ENCODE results near the gene NOL4L. TPM values are rescaled to one million over a fixed set of nuclear protein-coding genes. Genes with fewer than 3 reads are reported as not detected.
"Not testable (repeated sequence)": the region's sequence is repeated elsewhere in the genome, so short reads cannot be mapped to it uniquely, and the experiment has no call there.

The NOL4L gene
- polyA plus RNA-seq, 12 donors, result 11.4 to 25.8 (median 15.8) TPM; not detected in 1

DNA sequence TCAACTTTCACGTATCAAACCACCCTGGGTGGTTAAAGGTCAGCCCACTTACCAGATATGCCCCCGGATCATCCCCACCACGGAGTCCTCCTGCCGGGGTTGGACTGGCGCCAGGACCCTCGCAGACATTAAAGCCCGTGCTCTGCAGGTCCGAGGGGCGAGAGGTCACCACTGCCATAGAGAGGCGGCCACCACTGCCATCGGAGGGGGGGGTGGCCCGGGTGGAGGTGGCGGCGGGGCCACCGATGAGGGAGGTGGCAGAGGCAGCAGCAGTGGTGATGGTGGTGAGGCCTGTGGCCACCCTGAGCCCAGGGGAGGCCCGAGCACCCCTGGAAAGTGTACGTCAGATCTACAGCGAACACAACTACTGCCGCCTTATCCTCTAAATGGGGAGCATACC lies 150.7 kb downstream of the NOL4L start:
- no peak for DNase-seq

DNA sequence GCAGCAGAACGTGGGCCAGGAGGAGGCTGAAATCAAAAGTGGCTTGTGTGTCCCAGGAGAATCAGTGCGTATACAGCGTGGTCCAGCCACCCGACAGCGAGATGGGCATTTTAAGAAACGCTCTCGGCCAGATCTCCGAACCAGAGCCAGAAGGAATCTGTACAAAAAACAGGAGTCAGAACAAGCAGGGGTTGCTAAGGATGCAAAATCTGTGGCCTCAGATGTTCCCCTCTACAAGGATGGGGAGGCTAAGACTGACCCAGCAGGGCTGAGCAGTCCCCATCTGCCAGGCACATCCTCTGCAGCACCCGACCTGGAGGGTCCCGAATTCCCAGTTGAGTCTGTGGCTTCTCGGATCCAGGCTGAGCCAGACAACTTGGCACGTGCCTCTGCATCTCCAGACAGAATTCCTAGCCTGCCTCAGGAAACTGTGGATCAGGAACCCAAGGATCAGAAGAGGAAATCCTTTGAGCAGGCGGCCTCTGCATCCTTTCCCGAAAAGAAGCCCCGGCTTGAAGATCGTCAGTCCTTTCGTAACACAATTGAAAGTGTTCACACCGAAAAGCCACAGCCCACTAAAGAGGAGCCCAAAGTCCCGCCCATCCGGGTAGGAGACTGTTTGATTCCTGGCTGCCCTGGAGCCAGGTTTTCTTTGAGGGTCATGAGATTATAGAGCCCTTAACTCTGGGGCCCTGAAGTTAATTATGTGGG lies 151.7 kb downstream of the NOL4L start:
- DNase-seq, result no peak

DNA sequence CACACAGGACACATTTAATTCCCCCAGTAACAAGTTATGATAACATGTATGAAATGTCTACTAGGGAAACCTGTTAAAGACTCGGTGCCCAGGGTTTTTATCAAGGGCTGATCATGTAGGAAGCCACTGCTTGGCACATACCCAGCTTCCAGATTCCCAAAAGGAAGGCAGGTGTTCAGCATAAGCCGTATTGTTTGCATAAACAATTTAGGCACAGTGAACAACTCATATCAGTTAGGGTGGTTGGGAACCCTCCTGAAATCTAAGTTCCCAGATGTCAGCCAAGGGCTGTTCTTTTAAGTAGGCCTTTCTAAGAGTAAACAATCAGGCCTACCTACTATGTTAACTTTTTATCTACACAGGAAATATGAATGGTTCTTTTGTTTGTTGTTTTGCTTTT lies 152.9 kb downstream of the NOL4L start:
- DNase-seq, result no peak

DNA sequence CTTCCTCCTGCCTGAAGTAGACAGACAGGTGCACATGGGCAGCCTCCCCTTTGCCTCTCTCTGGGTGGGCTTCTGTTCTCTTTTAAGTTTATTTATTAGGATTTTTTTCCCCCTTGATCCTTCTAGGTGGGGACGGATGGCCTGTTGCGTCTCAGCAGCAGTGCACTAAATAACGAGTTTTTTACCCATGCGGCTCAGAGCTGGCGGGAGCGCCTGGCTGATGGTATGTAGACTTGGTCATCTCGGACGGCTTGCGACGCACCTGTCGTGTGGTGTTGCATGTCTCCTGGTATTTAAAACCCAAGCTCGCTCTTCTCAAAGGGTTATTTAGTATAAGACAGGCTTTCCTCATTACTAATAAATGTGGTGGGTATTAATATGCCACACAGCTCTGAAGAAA lies 153.7 kb downstream of the NOL4L start:
- no peak for DNase-seq

DNA sequence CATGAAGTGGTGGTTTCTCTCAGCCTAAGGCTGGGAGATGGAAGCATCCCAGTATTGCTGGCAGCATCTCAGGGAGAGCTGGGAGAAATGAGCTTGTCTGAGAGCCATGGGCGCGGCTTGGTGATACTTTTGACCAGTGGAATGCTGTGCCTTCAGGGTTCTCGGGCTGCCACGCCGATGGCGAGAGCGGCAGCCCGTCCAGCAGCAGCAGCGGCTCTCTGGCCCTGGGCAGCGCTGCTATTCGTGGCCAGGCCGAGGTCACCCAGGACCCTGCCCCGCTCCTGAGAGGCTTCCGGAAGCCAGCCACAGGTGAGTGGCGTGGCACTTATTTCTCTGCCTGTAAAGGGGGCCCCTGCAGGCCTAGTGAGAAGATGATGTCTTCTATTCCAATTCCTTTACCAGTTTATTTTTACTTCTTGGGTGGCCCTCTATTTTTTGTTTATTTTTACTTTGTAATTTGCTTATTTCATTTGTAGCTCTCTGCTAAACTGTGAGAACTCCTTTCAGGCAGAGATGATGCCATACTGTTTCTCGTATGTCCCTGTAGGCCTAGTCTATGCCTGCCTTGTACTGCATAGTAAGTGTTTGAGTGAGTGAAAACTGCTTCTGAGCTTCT lies 155.3 kb downstream of the NOL4L start:
- no peak for DNase-seq

DNA sequence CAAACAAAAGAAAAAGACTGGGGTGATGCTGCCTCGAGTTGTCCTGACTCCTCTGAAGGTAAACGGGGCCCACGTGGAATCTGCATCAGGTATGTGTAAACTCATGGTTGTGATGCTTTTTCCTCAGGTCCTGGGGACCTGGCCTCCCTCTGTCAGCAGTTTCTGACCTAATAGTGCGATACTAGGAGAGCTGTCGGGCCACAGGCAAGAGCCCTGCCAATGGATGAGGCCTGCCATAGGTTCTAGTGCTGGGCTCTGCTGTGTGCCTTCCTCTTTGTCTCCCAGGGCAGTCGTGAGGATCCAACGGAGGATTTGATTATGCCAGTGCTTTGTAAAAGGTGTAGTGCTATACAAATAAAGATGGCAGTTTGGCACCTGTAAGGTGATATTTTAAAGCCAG lies 155.8 kb downstream of the NOL4L start:
- DNase-seq, result no peak

DNA sequence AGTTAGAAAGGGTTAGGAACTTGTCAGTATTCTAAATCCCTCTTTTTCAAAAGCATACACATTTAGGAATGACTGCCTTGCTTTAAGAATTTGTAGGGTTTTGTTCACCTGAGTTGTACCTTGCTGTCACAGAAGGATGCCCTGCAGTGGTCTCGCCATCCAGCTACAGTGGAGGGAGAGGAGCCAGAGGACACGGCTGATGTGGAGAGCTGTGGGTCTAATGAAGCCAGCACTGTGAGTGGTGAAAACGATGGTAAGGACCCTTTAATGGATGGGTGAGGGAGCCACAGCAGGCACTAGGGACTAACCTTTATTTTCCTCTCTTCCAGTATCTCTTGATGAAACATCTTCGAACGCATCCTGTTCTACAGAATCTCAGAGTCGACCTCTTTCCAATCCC lies 157.1 kb downstream of the NOL4L start:
- no peak for DNase-seq

DNA sequence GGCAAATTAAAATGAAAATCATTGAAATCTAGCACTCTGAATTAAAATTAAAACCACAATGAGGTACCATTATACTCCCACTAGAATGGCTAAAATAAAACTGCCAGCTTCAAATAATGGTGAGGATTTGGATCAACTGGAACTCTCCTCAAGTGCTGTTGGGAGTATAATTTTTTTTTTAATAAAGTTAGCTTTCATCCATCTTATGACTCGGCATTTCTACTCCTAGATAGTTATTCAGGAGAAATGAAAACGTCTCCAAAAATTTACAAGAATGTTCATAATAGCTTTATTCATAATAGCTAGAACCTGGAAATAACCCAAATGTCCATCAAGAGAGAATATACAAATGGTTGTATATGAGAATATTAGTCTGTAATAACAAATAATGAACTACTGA lies 163.8 kb downstream of the NOL4L start:
- no peak for DNase-seq

DNA sequence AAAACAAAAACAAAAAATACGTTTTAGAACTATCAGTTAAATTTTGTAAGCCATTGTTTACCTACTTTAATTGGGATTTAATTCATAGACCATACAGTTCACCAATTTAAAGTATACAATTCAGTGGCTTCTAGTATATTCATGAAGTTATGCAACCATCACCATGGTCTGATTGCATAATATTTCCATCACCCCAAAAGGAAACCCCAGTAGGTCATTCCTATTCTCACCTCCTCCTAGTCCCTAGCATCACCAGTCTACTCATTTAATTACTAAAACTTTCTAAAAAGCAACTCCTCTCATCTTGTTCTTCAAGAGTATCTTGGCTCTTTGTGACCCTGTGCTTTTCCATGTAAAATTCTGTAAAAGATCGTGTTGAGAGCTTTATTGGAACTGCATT lies 166.8 kb downstream of the NOL4L start:
- DNase-seq, result no peak

DNA sequence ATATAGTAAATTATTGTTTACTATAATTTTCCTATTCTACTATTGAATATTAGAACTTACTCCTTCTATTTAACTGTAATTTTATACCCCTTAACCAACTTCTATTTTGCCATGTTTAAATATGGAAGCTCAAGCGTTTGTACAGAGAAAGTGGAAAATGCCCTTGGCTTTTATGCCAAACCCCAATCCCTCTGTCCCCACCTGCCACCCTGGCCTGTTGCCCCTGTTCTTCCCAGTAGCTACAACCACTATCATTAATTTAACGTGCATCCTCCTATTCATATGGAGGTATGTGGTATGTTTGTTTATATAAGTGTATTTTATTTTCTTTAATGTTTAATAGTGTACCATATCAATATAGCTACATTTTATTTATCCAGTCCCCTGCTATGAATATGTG lies 168.9 kb downstream of the NOL4L start:
- DNase-seq, result no peak

DNA sequence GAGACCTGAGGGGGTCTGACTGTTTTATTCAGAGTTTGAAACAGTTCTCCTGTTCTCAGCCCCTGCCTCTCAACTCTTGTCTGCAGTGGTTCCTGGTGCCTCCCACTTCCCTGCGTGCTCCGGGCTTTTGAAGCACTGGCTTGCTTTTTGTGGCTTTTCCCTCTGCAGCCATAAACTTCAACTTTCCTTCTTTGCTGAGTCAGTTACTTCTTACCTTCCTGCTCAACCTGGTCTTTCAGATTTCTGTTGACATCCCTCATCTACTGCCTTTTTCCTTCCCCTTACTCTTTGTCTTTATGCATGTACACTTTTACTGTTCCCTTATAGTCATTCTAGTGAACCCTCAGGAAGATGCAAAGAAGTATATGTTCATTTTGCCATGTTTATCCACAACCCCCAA lies 169.6 kb downstream of the NOL4L start:
- DNase-seq, result no peak

DNA sequence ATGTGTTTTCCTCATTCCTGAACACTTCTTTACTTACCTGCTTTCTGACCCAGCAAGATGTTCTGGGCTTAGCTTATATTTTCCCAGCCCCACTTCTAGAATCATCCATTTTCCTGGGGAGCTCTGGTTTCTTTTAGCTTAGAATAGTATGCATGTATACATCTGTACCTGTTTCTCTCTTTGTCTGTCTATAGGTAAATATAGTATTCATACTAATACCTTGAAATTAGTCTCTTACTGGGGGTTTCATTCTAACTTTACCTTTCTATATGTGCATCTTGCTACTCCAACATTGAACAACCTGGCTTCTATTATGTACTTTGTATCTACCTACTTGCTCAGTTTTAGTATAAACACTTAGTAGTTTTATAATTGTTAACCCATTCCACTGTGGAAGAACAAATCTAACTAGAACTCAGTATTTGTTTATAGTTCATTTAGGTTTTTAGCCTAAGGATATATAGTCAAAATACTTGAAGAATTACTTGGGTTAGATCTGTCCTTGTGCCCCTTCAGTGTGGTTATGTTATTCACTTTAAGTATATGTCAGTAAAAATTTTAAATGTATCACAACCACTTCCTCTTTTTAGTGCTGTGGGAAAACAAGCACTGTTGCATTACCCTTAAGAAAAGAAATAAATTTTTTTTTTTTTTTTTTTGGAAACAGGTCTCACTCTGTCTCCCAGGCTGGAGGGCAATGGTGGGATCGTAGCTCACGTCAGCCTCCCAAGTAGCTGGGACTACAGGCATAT lies 173.0 kb downstream of the NOL4L start:
- no peak for DNase-seq

DNA sequence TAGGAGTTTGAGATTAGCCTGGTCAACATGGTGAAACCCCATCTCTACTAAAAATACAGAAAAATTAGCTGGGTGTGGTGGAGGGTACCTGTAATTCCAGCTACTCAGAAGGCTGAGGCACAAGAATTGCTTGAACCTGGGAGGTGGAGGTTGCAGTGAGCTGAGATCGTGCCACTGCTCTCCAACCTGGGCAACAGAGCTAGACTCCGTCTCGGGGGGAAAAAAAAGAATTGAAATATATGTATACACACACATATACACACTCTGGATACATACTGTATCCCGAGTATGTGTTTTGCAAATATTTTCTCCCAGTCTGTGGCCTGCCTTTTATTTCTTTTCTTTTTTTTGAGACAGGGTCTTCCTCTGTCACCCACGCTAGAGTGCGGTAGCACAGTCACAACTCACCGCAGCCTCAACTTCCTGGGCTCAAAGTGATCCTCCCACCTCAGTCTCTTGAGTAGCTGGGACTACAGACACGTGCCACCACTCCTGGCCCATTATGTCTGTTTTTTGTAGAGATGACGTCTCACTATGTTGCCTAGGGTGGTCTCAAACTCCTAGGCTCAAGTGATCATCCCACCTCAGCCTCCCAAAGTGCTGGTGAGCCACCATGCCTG lies 177.9 kb downstream of the NOL4L start:
- DNase-seq, result not testable (repeated sequence)

DNA sequence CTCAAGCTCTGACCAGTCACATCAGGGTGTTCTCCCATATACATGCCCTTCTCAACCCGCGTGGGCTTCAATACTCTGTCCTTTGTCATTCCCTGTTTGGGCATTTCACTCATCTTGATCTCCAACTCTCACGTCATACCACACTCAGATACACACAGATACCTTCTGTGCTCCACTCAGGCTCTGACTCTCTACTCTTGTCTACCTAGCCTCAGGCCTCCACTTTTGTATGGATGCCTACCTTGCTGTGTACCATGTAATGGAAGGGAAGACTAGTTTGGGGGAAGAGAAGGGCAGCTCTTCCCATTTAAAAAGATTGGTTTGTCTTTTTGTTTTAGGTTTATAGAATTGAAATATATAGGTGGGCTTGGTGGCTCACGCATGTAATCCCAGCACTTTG lies 178.4 kb downstream of the NOL4L start:
- DNase-seq, result no peak

DNA sequence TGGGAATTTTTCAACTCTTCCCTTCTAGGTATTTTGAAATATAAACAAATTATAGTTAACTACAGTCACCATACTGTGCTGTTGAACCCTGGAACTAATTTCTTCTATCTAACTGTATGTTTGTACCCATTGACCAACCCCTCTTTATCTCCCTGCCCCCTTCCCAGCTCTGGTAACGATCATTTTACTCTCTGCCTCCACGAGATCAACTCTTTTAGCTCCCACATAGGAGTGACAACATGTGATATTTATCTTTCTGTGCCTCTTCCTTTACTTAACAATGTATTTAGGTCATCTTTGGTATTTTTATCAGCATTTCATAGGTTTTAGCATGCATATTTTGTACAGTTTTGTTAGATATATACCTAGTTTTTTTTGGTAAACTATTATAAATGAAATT lies 181.1 kb downstream of the NOL4L start:
- no peak for DNase-seq

DNA sequence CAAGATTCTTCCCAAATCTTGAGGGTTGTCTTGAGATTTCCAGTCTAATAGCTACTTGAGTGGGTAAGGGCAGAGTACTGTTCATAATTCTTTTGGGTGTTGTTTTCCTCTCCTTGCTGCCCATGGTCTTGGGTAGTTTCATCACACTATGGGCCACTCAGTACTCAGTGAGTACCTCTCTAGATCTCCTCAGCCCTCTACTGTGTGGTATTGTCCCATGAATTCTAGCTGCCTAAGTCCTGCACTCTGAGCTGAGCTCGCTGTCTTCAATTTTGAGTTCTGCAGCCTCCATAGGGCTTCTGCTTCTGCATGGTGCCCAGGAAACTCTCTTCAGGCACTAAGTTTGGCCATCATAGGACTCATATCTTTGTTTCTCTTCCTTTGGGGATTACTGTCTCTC lies 184.7 kb downstream of the NOL4L start:
- DNase-seq, result no peak

DNA sequence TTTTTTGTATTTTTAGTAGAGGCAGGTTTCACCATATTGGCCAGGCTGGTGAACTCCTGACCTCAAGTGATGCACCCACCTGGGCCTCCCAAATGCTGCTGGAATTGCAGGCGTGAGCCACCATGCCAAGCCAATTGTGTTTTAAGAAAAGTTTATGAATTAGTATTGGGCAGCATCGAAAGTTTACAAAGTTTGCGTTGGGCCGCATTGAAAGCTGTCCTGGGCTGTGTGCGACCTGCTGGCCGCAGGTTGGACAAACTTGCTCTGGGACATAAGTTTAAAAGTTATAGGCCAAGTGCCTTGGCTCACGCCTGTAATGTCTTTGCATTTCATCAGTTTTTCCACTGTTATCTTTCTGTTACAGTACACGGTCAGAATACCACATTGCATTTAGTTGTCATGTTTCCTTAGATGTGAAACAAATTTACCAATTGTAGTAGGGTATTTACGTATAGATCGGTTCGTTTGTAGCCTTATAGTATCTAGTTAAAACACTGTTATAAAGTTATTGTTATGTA lies 187.5 kb downstream of the NOL4L start:
- DNase-seq, result no peak

DNA sequence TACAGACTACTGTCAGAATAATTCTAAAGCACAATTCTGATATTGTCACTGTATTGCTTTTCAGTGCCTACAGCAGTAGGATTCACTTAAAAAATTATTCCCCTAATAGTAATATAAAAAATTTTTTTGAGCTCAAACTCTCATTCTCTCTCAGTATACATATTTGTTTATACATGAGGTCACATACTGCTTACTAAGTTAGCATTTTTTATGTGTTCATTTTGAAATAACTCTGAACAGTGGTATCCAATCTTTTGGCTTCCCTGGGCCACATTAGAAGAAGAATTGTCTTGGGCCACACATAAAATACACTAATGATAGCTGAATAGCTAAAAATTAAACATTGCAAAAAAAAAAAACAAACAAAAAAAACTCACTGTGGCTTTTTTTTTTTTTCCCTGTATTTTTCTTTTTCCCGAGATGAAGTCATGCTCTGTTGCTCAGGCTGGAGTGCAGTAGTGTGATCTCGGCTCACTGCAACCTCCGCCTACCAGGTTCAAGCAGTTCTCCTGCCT lies 188.4 kb downstream of the NOL4L start:
- DNase-seq, result no peak

DNA sequence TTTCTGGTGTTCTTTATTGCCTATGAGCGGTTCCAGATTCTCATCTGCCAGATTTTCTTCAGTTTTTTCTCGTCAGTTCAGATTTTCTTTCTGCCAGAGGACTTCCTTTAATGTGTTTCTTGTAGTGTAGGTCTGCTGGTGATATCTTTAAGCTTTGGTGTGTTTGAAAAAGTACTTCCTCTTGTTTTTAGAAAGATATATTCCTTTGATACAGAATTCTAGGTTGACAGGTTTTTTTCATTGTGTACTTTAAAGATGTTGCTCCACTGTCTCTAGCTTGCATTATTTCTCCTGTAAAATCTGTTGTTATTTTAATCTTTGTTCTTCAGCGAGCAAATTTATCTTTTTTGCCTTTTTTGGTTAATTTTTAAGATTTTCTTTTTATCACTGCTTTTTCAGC lies 190.1 kb downstream of the NOL4L start:
- no peak for DNase-seq
